ENCODE results near the gene RPL13A. TPM values are rescaled to one million over a fixed set of nuclear protein-coding genes. Genes with fewer than 3 reads are reported as not detected.

The RPL13A gene
- total RNA-seq, 1 experiment from 2014 or later = 1,082 TPM

Other genes with a start within 250 kb of the RPL13A start
- 0.05 TPM in 2 replicates for gene SLC6A16, start 162.4 kb upstream of the RPL13A start, total RNA-seq (2014; rRNA removed; shearing (Covaris generic))
- gene CD37, start 152.2 kb upstream of the RPL13A start, total RNA-seq (2014; rRNA removed; shearing (Covaris generic)) = not detected in 2 replicates
- gene TEAD2, start 125.2 kb upstream of the RPL13A start, total RNA-seq (2014; rRNA removed; shearing (Covaris generic)) = 17.4 and 20.3 TPM in 2 replicates
- gene DKKL1, start 123.7 kb upstream of the RPL13A start, total RNA-seq (2014; rRNA removed; shearing (Covaris generic)) = not detected in 2 replicates
- not detected in 2 replicates for gene KASH5, start 99.4 kb upstream of the RPL13A start, total RNA-seq (2014; rRNA removed; shearing (Covaris generic))
- not detected in 2 replicates for gene PTH2, start 64.2 kb upstream of the RPL13A start, total RNA-seq (2014; rRNA removed; shearing (Covaris generic))
- gene GFY, start 62.2 kb upstream of the RPL13A start, total RNA-seq (2014; rRNA removed; shearing (Covaris generic)) = not detected in 2 replicates
- gene SLC17A7, start 46.1 kb upstream of the RPL13A start, total RNA-seq (2014; rRNA removed; shearing (Covaris generic)) = 0.57 TPM in 1 of 2 replicates, not detected in the other
- 92.9 and 115 TPM in 2 replicates for gene PIH1D1, start 35.8 kb upstream of the RPL13A start, total RNA-seq (2014; rRNA removed; shearing (Covaris generic))
- 12.9 and 27.9 TPM in 2 replicates for gene ALDH16A1, start 34.4 kb upstream of the RPL13A start, total RNA-seq (2014; rRNA removed; shearing (Covaris generic))
- 5.2 and 17.6 TPM in 2 replicates for gene FLT3LG, start 13.4 kb upstream of the RPL13A start, total RNA-seq (2014; rRNA removed; shearing (Covaris generic))
- gene RPS11, start 8.8 kb downstream of the RPL13A start, total RNA-seq (2014; rRNA removed; shearing (Covaris generic)) = 2,832 and 3,734 TPM in 2 replicates
- 40.3 and 44.5 TPM in 2 replicates for gene FCGRT, start 25.1 kb downstream of the RPL13A start, total RNA-seq (2014; rRNA removed; shearing (Covaris generic))
- 36.5 and 52.5 TPM in 2 replicates for gene RCN3, start 40.4 kb downstream of the RPL13A start, total RNA-seq (2014; rRNA removed; shearing (Covaris generic))
- gene NOSIP, start 92.9 kb downstream of the RPL13A start, total RNA-seq (2014; rRNA removed; shearing (Covaris generic)) = 122 and 129 TPM in 2 replicates
- 0.17 TPM in 1 of 2 replicates, not detected in the other for gene PRRG2, start 93.7 kb downstream of the RPL13A start, total RNA-seq (2014; rRNA removed; shearing (Covaris generic))
- gene PRR12, start 103.6 kb downstream of the RPL13A start, total RNA-seq (2014; rRNA removed; shearing (Covaris generic)) = 1.3 and 4.5 TPM in 2 replicates
- 28.9 and 43.3 TPM in 2 replicates for gene RRAS, start 152.5 kb downstream of the RPL13A start, total RNA-seq (2014; rRNA removed; shearing (Covaris generic))
- gene SCAF1, start 154.6 kb downstream of the RPL13A start, total RNA-seq (2014; rRNA removed; shearing (Covaris generic)) = 9.9 and 26.5 TPM in 2 replicates
- gene IRF3, start 178.2 kb downstream of the RPL13A start, total RNA-seq (2014; rRNA removed; shearing (Covaris generic)) = 146 and 186 TPM in 2 replicates
- 6.3 and 14.1 TPM in 2 replicates for gene BCL2L12, start 178.3 kb downstream of the RPL13A start, total RNA-seq (2014; rRNA removed; shearing (Covaris generic))
- gene PRMT1, start 189.7 kb downstream of the RPL13A start, total RNA-seq (2014; rRNA removed; shearing (Covaris generic)) = 208 and 209 TPM in 2 replicates
- 0.20 and 0.34 TPM in 2 replicates for gene ADM5, start 202.0 kb downstream of the RPL13A start, total RNA-seq (2014; rRNA removed; shearing (Covaris generic))
- gene CPT1C, start 203.5 kb downstream of the RPL13A start, total RNA-seq (2014; rRNA removed; shearing (Covaris generic)) = 21.1 and 26.7 TPM in 2 replicates

Data from M059J (cell line).